ENCODE measurements around the gene CD3G.

DNA sequence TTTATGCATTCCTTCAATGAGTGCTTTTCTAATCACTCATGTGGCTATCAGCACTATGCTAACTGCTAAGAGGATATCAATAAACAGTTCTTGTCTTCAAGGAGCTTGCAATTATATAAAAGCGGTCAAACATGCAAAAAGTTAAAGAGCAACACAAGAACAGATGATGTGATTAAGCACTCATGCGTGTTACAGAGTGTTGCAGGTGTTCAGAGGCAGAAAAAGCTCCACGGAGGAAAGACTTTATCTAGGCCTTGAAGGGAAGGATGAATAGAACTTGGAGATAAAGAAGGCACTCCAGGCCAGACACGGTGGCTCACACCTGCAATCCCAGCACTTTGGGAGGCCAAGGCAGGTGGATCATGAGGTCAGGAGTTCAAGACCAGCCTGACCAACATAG is 26.0 kb upstream of the CD3G start:
- TF ChIP-seq, protein P1, sequence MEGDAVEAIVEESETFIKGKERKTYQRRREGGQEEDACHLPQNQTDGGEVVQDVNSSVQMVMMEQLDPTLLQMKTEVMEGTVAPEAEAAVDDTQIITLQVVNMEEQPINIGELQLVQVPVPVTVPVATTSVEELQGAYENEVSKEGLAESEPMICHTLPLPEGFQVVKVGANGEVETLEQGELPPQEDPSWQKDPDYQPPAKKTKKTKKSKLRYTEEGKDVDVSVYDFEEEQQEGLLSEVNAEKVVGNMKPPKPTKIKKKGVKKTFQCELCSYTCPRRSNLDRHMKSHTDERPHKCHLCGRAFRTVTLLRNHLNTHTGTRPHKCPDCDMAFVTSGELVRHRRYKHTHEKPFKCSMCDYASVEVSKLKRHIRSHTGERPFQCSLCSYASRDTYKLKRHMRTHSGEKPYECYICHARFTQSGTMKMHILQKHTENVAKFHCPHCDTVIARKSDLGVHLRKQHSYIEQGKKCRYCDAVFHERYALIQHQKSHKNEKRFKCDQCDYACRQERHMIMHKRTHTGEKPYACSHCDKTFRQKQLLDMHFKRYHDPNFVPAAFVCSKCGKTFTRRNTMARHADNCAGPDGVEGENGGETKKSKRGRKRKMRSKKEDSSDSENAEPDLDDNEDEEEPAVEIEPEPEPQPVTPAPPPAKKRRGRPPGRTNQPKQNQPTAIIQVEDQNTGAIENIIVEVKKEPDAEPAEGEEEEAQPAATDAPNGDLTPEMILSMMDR (IDR thresholded peaks at IDR 0.05): no peak
- TF ChIP-seq EZH2 (IDR thresholded peaks at IDR 0.05) (no peak), EZH2phosphoT487 (IDR thresholded peaks at IDR 0.05) (no peak)
